PC-3 (cell line): ENCODE results near the gene TAMM41. TPM values are rescaled to one million over a fixed set of nuclear protein-coding genes. Genes with fewer than 3 reads are reported as not detected.

ENCODE experiments used
- ATAC-seq: fragments of 200-7000 bp; cut with Tn5 transposase; 2 replicates; pipeline ENCODE4 v1.9.1; 2020; ENCODE audit warnings: mild to moderate bottlenecking, moderate library complexity
- BruUV-seq: library from RNA; stranded (reverse); fragments of 400-500 nt; replicated peaks from 2 replicates; lab custom pipeline; 2021; lab: Mats Ljungman, UMichigan
- CTCF ChIA-PET: fragments of 300-600 bp; sonication (Branson Sonifier 250); formaldehyde crosslinking; loops from one replicate; lab custom pipeline; 2022; ENCODE audit warnings: antibody characterized with exemption; lab: Charles Lee
- POLR2A ChIA-PET: fragments of 300-600 bp; sonication (Branson Sonifier 250); formaldehyde crosslinking; loops from one replicate; lab custom pipeline; 2022; ENCODE audit warnings: antibody characterized with exemption; ENCODE audit not compliant: unreplicated experiment; lab: Charles Lee
- DNase-seq: peaks from one replicate; pipeline ENCODE4 v3.0.0-alpha.2; 2015
- H2AFZ ChIP-seq: fragments of 300-600 bp; sonication (generic); 2 replicates; pipeline ENCODE4 v1.6.0; 2016; ENCODE audit warnings: antibody characterized with exemption, low read length
- H3F3A ChIP-seq: fragments of 300-600 bp; sonication (generic); one replicate; pipeline ENCODE4 v1.6.0; 2017; ENCODE audit warnings: antibody characterized with exemption, low read length, control low read depth, mild to moderate bottlenecking; ENCODE audit not compliant: unreplicated experiment
- H3K27ac ChIP-seq: fragments of 300-600 bp; sonication (generic); 2 replicates; pipeline ENCODE4 v1.5.1; 2016; ENCODE audit warnings: mild to moderate bottlenecking, low read length
- H3K27me3 ChIP-seq: fragments of 300-600 bp; sonication (generic); 2 replicates; pipeline ENCODE4 v1.6.1; 2016; ENCODE audit warnings: low read length, mixed read lengths
- H3K36me3 ChIP-seq: fragments of 300-600 bp; sonication (generic); 2 replicates; pipeline ENCODE4 v1.6.1; 2016; ENCODE audit warnings: low read depth, mixed run types, low read length, mixed read lengths
- H3K4me1 ChIP-seq: fragments of 300-600 bp; sonication (generic); 2 replicates; pipeline ENCODE4 v1.5.1; 2016; ENCODE audit warnings: low read length; ENCODE audit not compliant: insufficient read depth
- H3K4me2 ChIP-seq: fragments of 300-600 bp; sonication (generic); 2 replicates; pipeline ENCODE4 v1.6.0; 2016; ENCODE audit warnings: low read length
- H3K4me3 ChIP-seq: fragments of 300-600 bp; sonication (generic); 2 replicates; pipeline ENCODE4 v1.5.1; 2016; ENCODE audit warnings: mild to moderate bottlenecking, low read length, mixed read lengths
- H3K79me2 ChIP-seq: fragments of 300-600 bp; sonication (generic); 2 replicates; pipeline ENCODE4 v1.6.1; 2017; ENCODE audit warnings: low read length, mixed read lengths
- H3K9ac ChIP-seq: fragments of 300-600 bp; sonication (generic); 2 replicates; pipeline ENCODE4 v1.6.0; 2016; ENCODE audit warnings: mild to moderate bottlenecking, low read length
- H3K9me2 ChIP-seq: fragments of 300-600 bp; sonication (generic); replicated peaks from 2 replicates; pipeline ENCODE4 v1.6.1; 2016; ENCODE audit warnings: mixed run types, low read length, mixed read lengths
- H3K9me3 ChIP-seq: fragments of 300-600 bp; sonication (generic); 2 replicates; pipeline ENCODE4 v1.6.1; 2016; ENCODE audit warnings: low read length, mixed read lengths
- H4K20me1 ChIP-seq: fragments of 300-600 bp; sonication (generic); 2 replicates; pipeline ENCODE4 v1.6.1; 2016; ENCODE audit warnings: low read length, mixed read lengths
- CTCF ChIP-seq: fragments of 300-600 bp; sonication (generic); conservative IDR thresholded peaks from 2 replicates; pipeline ENCODE4 v1.5.1; 2017; ENCODE audit warnings: antibody characterized with exemption, low read depth, mild to moderate bottlenecking, low read length
- EZH2 ChIP-seq: fragments of 300-600 bp; sonication (generic); IDR thresholded peaks from one replicate; pipeline ENCODE4 v1.6.1; 2017; ENCODE audit warnings: antibody characterized with exemption, mild to moderate bottlenecking, low read length; ENCODE audit not compliant: unreplicated experiment
- EZH2phosphoT487 ChIP-seq: fragments of 300-600 bp; sonication (generic); IDR thresholded peaks from 2 replicates; pipeline ENCODE4 v1.6.1; 2018; ENCODE audit warnings: mild to moderate bottlenecking, antibody characterized with exemption, low read length, borderline replicate concordance
- intact Hi-C: fragments of 100-400 bp; cut with micrococcal nuclease; formaldehyde crosslinking; loops from 2 replicates; pipeline ENCODE4 v1.9.0; 2023
- total RNA-seq: library from RNA; depleted of rRNA; stranded (reverse); fragments of >200 nt; gene quantifications from 2 replicates; pipeline ENCODE4 v1.2.3, GENCODE V29; 2014

The TAMM41 gene
- total RNA-seq, 1 experiment from 2014 or later, result 10.5 TPM

- Histone ChIP-seq H3K4me1 (no peaks in the 10 kb centered on the region), H3K36me3 (peaks cover 35% of the 10 kb centered on the region), H3K4me3 (no peak overlapping the region), H3K9ac (no peak overlapping the region), H3K27me3 (no peaks in the 10 kb centered on the region), H3K9me3 (no peaks in the 10 kb centered on the region), H3K27ac (no peak overlapping the region), H2AFZ (no peak overlapping the region), H3K9me2 (no peaks in the 10 kb centered on the region), H3K79me2 (no peaks in the 10 kb centered on the region), H3F3A (no peaks in the 10 kb centered on the region), H4K20me1 (no peaks in the 10 kb centered on the region), H3K4me2 (no peak overlapping the region)
- CTCF ChIA-PET, result no interaction called here
- BruUV-seq, result no TSS peak
- intact Hi-C loops, result no loop called here
- DNase-seq, result no peak
- TF ChIP-seq EZH2 (no peak), CTCF (no peak), EZH2phosphoT487 (no peak)
- POLR2A ChIA-PET, result no interaction called here
- ATAC-seq, result no peak
These were observed 39.0 kb downstream of the TAMM41 start for GRCh38 chr3:11807686-11808085.

GRCh38 chr3:11805716-11806115 is 41.0 kb downstream of the TAMM41 start:
- Histone ChIP-seq H3K4me3 (no peak overlapping the region), H3K9me3 (no peaks in the 10 kb centered on the region), H3K9ac (no peak overlapping the region), H2AFZ (no peak overlapping the region), H4K20me1 (no peaks in the 10 kb centered on the region), H3K79me2 (no peaks in the 10 kb centered on the region), H3K4me1 (no peaks in the 10 kb centered on the region), H3K27me3 (no peaks in the 10 kb centered on the region), H3K27ac (no peak overlapping the region), H3F3A (no peaks in the 10 kb centered on the region), H3K36me3 (peaks cover 48% of the 10 kb centered on the region), H3K9me2 (no peaks in the 10 kb centered on the region), H3K4me2 (no peak overlapping the region)
- TF ChIP-seq EZH2phosphoT487, result no peak
- no peak for TF ChIP-seq CTCF
- no peak for TF ChIP-seq EZH2
- ATAC-seq, result no peak
- intact Hi-C loops, result no loop called here
- ChIA-PET CTCF (no interaction called here), POLR2A (no interaction called here)
- no peak for DNase-seq
- no TSS peak for BruUV-seq

GRCh38 chr3:11803977-11804892 is 42.5 kb downstream of the TAMM41 start:
- ChIA-PET POLR2A (no interaction called here), CTCF (interaction anchor here (1.0 kb wide), 1 partner anchor 59 kb away, joined by 3 read pairs; no protein-coding TSS in a partner anchor)
- Histone ChIP-seq H3K9ac (no peak overlapping the region), H3K4me3 (no peak overlapping the region), H3K4me2 (no peak overlapping the region), H3K27me3 (no peaks in the 10 kb centered on the region), H3K9me2 (no peaks in the 10 kb centered on the region), H3K4me1 (no peaks in the 10 kb centered on the region; the same call in 1 of the 2 replicates), H3K9me3 (no peaks in the 10 kb centered on the region), H3K79me2 (no peaks in the 10 kb centered on the region), H3K36me3 (peaks cover 63% of the 10 kb centered on the region), H3K27ac (no peak overlapping the region), H3F3A (no peaks in the 10 kb centered on the region), H2AFZ (no peak overlapping the region), H4K20me1 (no peaks in the 10 kb centered on the region)
- DNase-seq (peak; percentile 67), ATAC-seq (peak; percentile 82)
- no TSS peak for BruUV-seq
- intact Hi-C loops, result loop anchor here (1.0 to 5.0 kb wide), 3 partner anchors 30 to 427 kb away; no protein-coding TSS in a partner anchor
- TF ChIP-seq CTCF, result peak; percentile 87
- no peak for TF ChIP-seq EZH2phosphoT487
- no peak for TF ChIP-seq EZH2
